HepG2 (cell line): Measurements from ENCODE around the gene MGAT1. TPM values are rescaled to one million over a fixed set of nuclear protein-coding genes. Genes with fewer than 3 reads are reported as not detected.
A peak's percentile ranks its signal among the peaks of the same experiment; 100 is the strongest.

Experiments
- ATAC-seq: fragments of 200-7000 bp; cut with Tn5 transposase; 3 replicates; pipeline ENCODE4 v1.9.1; 2020; ENCODE audit warnings: mild to moderate bottlenecking, moderate library complexity
- BruUV-seq: library from RNA; stranded (reverse); fragments of 400-500 nt; replicated peaks from 2 replicates; lab custom pipeline; 2021; lab: Mats Ljungman, UMichigan
- CTCF ChIA-PET: fragments of 300-600 bp; formaldehyde crosslinking; extraction: SDS; loops from one replicate; lab custom pipeline; 2021; ENCODE audit warnings: low total read pairs, inconsistent platforms, low intra/inter-chr PET ratio; lab: Yijun Ruan, JAX
- POLR2A ChIA-PET: fragments of 350-600 bp; sonication (Branson Sonifier 250); formaldehyde crosslinking; loops from one replicate; lab custom pipeline; 2020; ENCODE audit warnings: antibody characterized with exemption, inconsistent platforms; lab: Yijun Ruan, JAX
- DNase-seq: peaks from one replicate; pipeline ENCODE4 v3.0.0-alpha.2; 2015; ENCODE audit warnings: low spot score
- FAIRE-seq: peaks from 3 replicates; lab custom pipeline; 2011; peaks lifted over from hg19 to GRCh38; lab: Jason Lieb, UNC
- H2AFZ ChIP-seq: one replicate; pipeline ENCODE4 v1.6.1; 2011; ENCODE audit warnings: low read length, inconsistent platforms
- H3K27ac ChIP-seq: fragments of 300-600 bp; 3 replicates; pipeline ENCODE4 v1.8.0; 2011; ENCODE audit warnings: mixed run types, mild to moderate bottlenecking, mixed read lengths, low read length, inconsistent platforms; ENCODE audit not compliant: insufficient read depth; ENCODE audit errors: extremely low read length
- H3K27me3 ChIP-seq, 2 experiments: fragments of 200-600 bp in 1 of 2; 2 replicates in 1 of 2; 3 replicates in 1 of 2; pipeline versions ENCODE4 v1.6.0 to v1.8.0; 2011; ENCODE audit warnings: low read length in 2 of 2, mild to moderate bottlenecking in 2 of 2, moderate library complexity in 2 of 2, inconsistent platforms in 1 of 2; ENCODE audit not compliant: insufficient read depth in 2 of 2, control insufficient read depth in 1 of 2
- H3K36me3 ChIP-seq, 2 experiments: fragments of 200-600 bp in 1 of 2; replicated peaks in 1 of 2; 2 replicates in 1 of 2; 3 replicates in 1 of 2; pipeline versions ENCODE4 v1.5.1 to v1.8.0; 2011; ENCODE audit warnings: low read length in 2 of 2, inconsistent platforms in 1 of 2; ENCODE audit not compliant: insufficient read depth in 2 of 2, control insufficient read depth in 1 of 2
- H3K4me1 ChIP-seq: 2 replicates; pipeline ENCODE4 v1.5.1; 2012; ENCODE audit warnings: low read length, inconsistent platforms; ENCODE audit not compliant: insufficient read depth
- H3K4me2 ChIP-seq: 2 replicates; pipeline ENCODE4 v1.6.0; 2011; ENCODE audit warnings: low read depth, low read length, inconsistent platforms
- H3K4me3 ChIP-seq, 3 experiments: fragments of 200-600 bp in 1 of 3; sonication (generic), shearing (Covaris generic) in 1 of 3; replicated peaks in 1 of 3; 2 replicates each; pipeline ENCODE4 v1.5.1; 2011 to 2016; ENCODE audit warnings: low read length in 3 of 3, inconsistent platforms in 2 of 3, low read depth in 2 of 3, mild to moderate bottlenecking in 2 of 3, control low read depth in 1 of 3, mixed read lengths in 1 of 3; ENCODE audit not compliant: insufficient read depth in 1 of 3
- H3K79me2 ChIP-seq: one replicate; pipeline ENCODE4 v1.6.1; 2011; ENCODE audit warnings: low read length, inconsistent platforms; ENCODE audit not compliant: insufficient read depth
- H3K9ac ChIP-seq: 2 replicates; pipeline ENCODE4 v1.6.0; 2011; ENCODE audit warnings: mild to moderate bottlenecking, low read depth, low read length, inconsistent platforms; ENCODE audit not compliant: insufficient read depth
- H3K9me3 ChIP-seq: 2 replicates; pipeline ENCODE4 v1.5.1; 2012; ENCODE audit warnings: mild to moderate bottlenecking, low read length
- H4K20me1 ChIP-seq: 2 replicates; pipeline ENCODE4 v1.6.0; 2011; ENCODE audit warnings: inconsistent platforms, mild to moderate bottlenecking, low read length, moderate library complexity; ENCODE audit not compliant: insufficient read depth
- CBX5 ChIP-seq: sonication (generic); formaldehyde crosslinking; IDR thresholded peaks from 2 replicates; pipeline ENCODE4 v1.4.0; 2020; ENCODE audit warnings: missing genetic modification reagents, borderline replicate concordance
- CCAR2 ChIP-seq: fragments of 200-400 bp; formaldehyde crosslinking; optimal IDR thresholded peaks from 2 replicates; pipeline ENCODE3; 2018; ENCODE audit warnings: low read depth, mild to moderate bottlenecking, low read length, moderate library complexity
- CEBPB ChIP-seq: IDR thresholded peaks from 2 replicates; pipeline ENCODE4 v1.6.1; 2011; ENCODE audit warnings: low read depth, low read length, improper control_type of control experiment, borderline replicate concordance
- CEBPG ChIP-seq: IDR thresholded peaks from 2 replicates; pipeline ENCODE4 v1.6.1; 2016
- HOXD1 ChIP-seq: sonication (generic); formaldehyde crosslinking; IDR thresholded peaks from 2 replicates; pipeline ENCODE4 v1.5.0; 2020; ENCODE audit warnings: missing genetic modification reagents
- KDM6A ChIP-seq: IDR thresholded peaks from 2 replicates; pipeline ENCODE4 v1.6.1; 2016; ENCODE audit warnings: low read depth
- RAD51 ChIP-seq: fragments of 450-650 bp; IDR thresholded peaks from 2 replicates; pipeline ENCODE4 v1.6.1; 2016; ENCODE audit warnings: borderline replicate concordance
- SNAPC2 ChIP-seq: sonication (generic); formaldehyde crosslinking; IDR thresholded peaks from 2 replicates; pipeline ENCODE4 v1.8.1; 2022; ENCODE audit warnings: mild to moderate bottlenecking, missing genetic modification reagents
- ZBTB38 ChIP-seq: sonication (generic); formaldehyde crosslinking; IDR thresholded peaks from 2 replicates; pipeline ENCODE4 v1.5.1; 2020; ENCODE audit warnings: mild to moderate bottlenecking, missing genetic modification reagents
- ZEB1 ChIP-seq: IDR thresholded peaks from 2 replicates; pipeline ENCODE4 v1.6.1; 2012; ENCODE audit warnings: mild to moderate bottlenecking, low read depth, inconsistent platforms; ENCODE audit not compliant: insufficient replicate concordance
- ZFY ChIP-seq: sonication (generic); formaldehyde crosslinking; IDR thresholded peaks from 2 replicates; pipeline ENCODE4 v1.4.0; 2020; ENCODE audit warnings: missing genetic modification reagents
- ZMAT3 ChIP-seq: sonication (generic); formaldehyde crosslinking; conservative IDR thresholded peaks from 2 replicates; pipeline ENCODE4 v1.7.0; 2021; ENCODE audit warnings: missing genetic modification reagents
- ZNF12 ChIP-seq: sonication (generic); formaldehyde crosslinking; IDR thresholded peaks from 2 replicates; pipeline ENCODE4 v1.5.0; 2020; ENCODE audit warnings: missing genetic modification reagents
- ZNF687 ChIP-seq: sonication (generic); formaldehyde crosslinking; IDR thresholded peaks from 2 replicates; pipeline ENCODE4 v1.5.1; 2020; ENCODE audit warnings: mild to moderate bottlenecking, missing genetic modification reagents, moderate library complexity
- ZNF891 ChIP-seq: sonication (generic); formaldehyde crosslinking; IDR thresholded peaks from 2 replicates; pipeline ENCODE4 v1.5.0; 2020; ENCODE audit warnings: mild to moderate bottlenecking, missing genetic modification reagents
- WGBS: methylation state at CpG from one replicate; pipeline ENCODE4 v1.1.6; 2017; ENCODE audit warnings: low lambda C conversion rate; 5-methylcytosine and 5-hydroxymethylcytosine counted together
- in situ Hi-C: cut with HindIII; loops from 2 replicates; pipeline ENCODE4 v1.10.0; 2017; ENCODE audit warnings: low pct_unique_long_range_greater_than_20kb; ENCODE audit not compliant: extremely low pct_ligation_motif_present
- intact Hi-C: fragments of 100-400 bp; cut with micrococcal nuclease; formaldehyde crosslinking; loops from one replicate; pipeline ENCODE4 v1.10.0; 2022; ENCODE audit not compliant: unreplicated experiment
- polyA plus RNA-seq, 8 experiments: library from polyadenylated mRNA; depleted of rRNA in 3 of 8; stranded (reverse) in 7 of 8; unstranded in 1 of 8; fragments of >200 nt; fragmentation: Illumina TruSeq in 4 of 8; extraction: Trizol in 4 of 8; gene quantifications; 2 replicates each; pipeline versions ENCODE4 v1.2.1 to v1.2.3, GENCODE V29; 2011 to 2016; ENCODE audit warnings: low read depth in 4 of 8, missing spikeins in 1 of 8, mixed read lengths in 1 of 8; ENCODE audit not compliant: insufficient read depth in 1 of 8
- total RNA-seq, 5 experiments: library from RNA; depleted of rRNA; stranded (reverse); fragments of >200 nt; fragmentation: Illumina TruSeq; extraction: Trizol; gene quantifications; 2 replicates each; pipeline ENCODE4 v1.2.3, GENCODE V29; 2016; ENCODE audit warnings: low read depth in 1 of 5

The MGAT1 gene
- total and polyA plus RNA-seq, 2 of the 13 experiments (the other 11 are each of a cell fraction or from before 2014, with no cell fraction given) = 50.1 to 55.3 TPM

GRCh38 chr5:180807046-180807445 is 4.4 kb upstream of the MGAT1 start:
- WGBS = 36% methylated on average over 1 of the region's 1 CpG

GRCh38 chr5:180806351-180807011 is 3.9 kb upstream of the MGAT1 start:
- peaks cover 69% of the 10 kb centered on the region for H3K79me2 ChIP-seq
- POLR2A ChIA-PET = interaction anchor here (0.7 kb wide), 1 partner anchor 54 kb away, joined by 3 read pairs; no protein-coding TSS in a partner anchor
- H4K20me1 ChIP-seq = peaks cover 44% of the 10 kb centered on the region
- WGBS = 41% methylated on average over 7 of the region's 9 CpGs
- FAIRE-seq (no peak), DNase-seq (no peak), ATAC-seq (no peak)
- H3K4me1 ChIP-seq = peaks cover 60% of the 10 kb centered on the region
- intact Hi-C loops = no loop called here
- peaks cover 0 to 3% of the 10 kb centered on the region in 2 experiments; a peak in 1 of 5 replicates for H3K36me3 ChIP-seq
- H3K27ac ChIP-seq = peak overlapping the region; percentile 20
- no peaks in the 10 kb centered on the region; a peak in 1 of 5 replicates for H3K27me3 ChIP-seq
- H3K4me3 ChIP-seq = peak overlapping the region; percentile 72 to 85 (median 79); a peak in 5 of 6 replicates
- in situ Hi-C loops = no loop called here
- peak overlapping the region; percentile 79 for H3K4me2 ChIP-seq
- H2AFZ ChIP-seq = no peak overlapping the region
- no peaks in the 10 kb centered on the region for H3K9me3 ChIP-seq
- BruUV-seq = no TSS peak
- CTCF ChIA-PET = no interaction called here
- peak overlapping the region; percentile 89 for H3K9ac ChIP-seq
- TF ChIP-seq CCAR2 = no peak
- no peak for TF ChIP-seq ZBTB38 (CRISPR knock-in tag)
- TF ChIP-seq CEBPB = peak; percentile 40; the same call in 1 of the 2 replicates
- peak; percentile 53; the same call in 1 of the 2 replicates for TF ChIP-seq CEBPG (CRISPR knock-in tag)
- TF ChIP-seq KDM6A (CRISPR knock-in tag) = no peak
- 0 out of 2 replicates have a peak, but pooled peaks have one; percentile 15 for TF ChIP-seq ZMAT3 (CRISPR knock-in tag)
- no peak for TF ChIP-seq ZNF891 (CRISPR knock-in tag)
- TF ChIP-seq RAD51 = peak; percentile 53; the same call in 1 of the 2 replicates
- TF ChIP-seq ZNF687 (CRISPR knock-in tag) = peak; percentile 40; the same call in 1 of the 2 replicates

More at GRCh38 chr5:180807046-180807445, 4.4 kb upstream of the MGAT1 start:
- FAIRE-seq (no peak), ATAC-seq (no peak), DNase-seq (no peak)
- Histone ChIP-seq H3K79me2 (peaks cover 63% of the 10 kb centered on the region), H3K4me2 (peak overlapping the region; percentile 79), H3K36me3 (peaks cover 0 to 3% of the 10 kb centered on the region in 2 experiments; a peak in 1 of 5 replicates), H3K27ac (peak overlapping the region; percentile 100), H3K27me3 (no peaks in the 10 kb centered on the region; a peak in 1 of 5 replicates), H3K9ac (peak overlapping the region; percentile 89), H3K4me1 (peaks cover 60% of the 10 kb centered on the region), H4K20me1 (peaks cover 38% of the 10 kb centered on the region), H3K9me3 (no peaks in the 10 kb centered on the region), H2AFZ (no peak overlapping the region), H3K4me3 (peak overlapping the region; percentile 72 to 85 (median 79))
- intact Hi-C loops = no loop called here
- POLR2A ChIA-PET = interaction anchor here (0.7 kb wide), 1 partner anchor 53 kb away, joined by 3 read pairs; no protein-coding TSS in a partner anchor
- TF ChIP-seq HOXD1 (CRISPR knock-in tag) (no peak), SNAPC2 (CRISPR knock-in tag) (no peak), ZNF12 (CRISPR knock-in tag) (peak; percentile 78; the same call in 1 of the 2 replicates), CBX5 (no peak), ZEB1 (no peak), ZFY (CRISPR knock-in tag) (peak; percentile 37; the same call in 1 of the 2 replicates)
- BruUV-seq = no TSS peak
- in situ Hi-C loops = no loop called here
- CTCF ChIA-PET = no interaction called here
